ENCODE results near the gene DGKI.

The DGKI gene

DNA sequence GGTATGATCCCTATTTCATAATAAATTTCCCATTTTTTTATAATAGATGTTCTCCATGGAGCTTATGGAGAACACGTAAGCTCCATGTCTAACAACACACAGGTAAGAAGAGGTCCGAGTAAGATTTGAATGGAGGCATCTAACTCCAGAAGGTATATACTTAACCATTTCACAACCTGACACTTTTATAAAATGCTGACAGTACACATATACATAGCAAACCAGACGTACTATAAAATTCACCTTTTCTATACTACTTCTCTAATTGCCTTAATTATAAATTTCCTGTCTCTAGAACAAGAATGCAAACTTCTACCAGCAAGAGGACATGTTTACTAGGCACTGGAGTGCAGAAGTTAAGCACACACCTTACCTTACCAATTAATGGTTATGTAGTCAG is 151.3 kb downstream of the DGKI start:
- no peak overlapping the region for H2AFZ ChIP-seq (ENCODE audit: low read depth, low read length)
- no peaks in the 10 kb centered on the region; the same call in 1 of the 2 replicates for H3K9me3 ChIP-seq (ENCODE audit: insufficient read depth, low read length)
- H3K4me3 ChIP-seq (ENCODE audit: low read length) = no peak overlapping the region
- H3K36me3 ChIP-seq (replicated peaks; ENCODE audit: low read depth, low read length) = no peaks in the 10 kb centered on the region
- H3K4me1 ChIP-seq (ENCODE audit: low read length) = peaks cover 8% of the 10 kb centered on the region
- H3K4me2 ChIP-seq (ENCODE audit: low read length) = no peak overlapping the region
- H3K79me2 ChIP-seq (ENCODE audit: low read length) = no peaks in the 10 kb centered on the region
- no peaks in the 10 kb centered on the region for H4K20me1 ChIP-seq (ENCODE audit: insufficient read depth, low read length)
- no peak overlapping the region for H3K27ac ChIP-seq (ENCODE audit: low read length)
- TF ChIP-seq EZH2phosphoT487 (IDR thresholded peaks at IDR 0.05; ENCODE audit: low read depth) = no peak
- TF ChIP-seq, protein P1, sequence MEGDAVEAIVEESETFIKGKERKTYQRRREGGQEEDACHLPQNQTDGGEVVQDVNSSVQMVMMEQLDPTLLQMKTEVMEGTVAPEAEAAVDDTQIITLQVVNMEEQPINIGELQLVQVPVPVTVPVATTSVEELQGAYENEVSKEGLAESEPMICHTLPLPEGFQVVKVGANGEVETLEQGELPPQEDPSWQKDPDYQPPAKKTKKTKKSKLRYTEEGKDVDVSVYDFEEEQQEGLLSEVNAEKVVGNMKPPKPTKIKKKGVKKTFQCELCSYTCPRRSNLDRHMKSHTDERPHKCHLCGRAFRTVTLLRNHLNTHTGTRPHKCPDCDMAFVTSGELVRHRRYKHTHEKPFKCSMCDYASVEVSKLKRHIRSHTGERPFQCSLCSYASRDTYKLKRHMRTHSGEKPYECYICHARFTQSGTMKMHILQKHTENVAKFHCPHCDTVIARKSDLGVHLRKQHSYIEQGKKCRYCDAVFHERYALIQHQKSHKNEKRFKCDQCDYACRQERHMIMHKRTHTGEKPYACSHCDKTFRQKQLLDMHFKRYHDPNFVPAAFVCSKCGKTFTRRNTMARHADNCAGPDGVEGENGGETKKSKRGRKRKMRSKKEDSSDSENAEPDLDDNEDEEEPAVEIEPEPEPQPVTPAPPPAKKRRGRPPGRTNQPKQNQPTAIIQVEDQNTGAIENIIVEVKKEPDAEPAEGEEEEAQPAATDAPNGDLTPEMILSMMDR (IDR thresholded peaks at IDR 0.05; ENCODE audit: low read depth, low read length) = no peak
- no peaks in the 10 kb centered on the region for H3K27me3 ChIP-seq (ENCODE audit: low read depth, low read length)
- H3K9ac ChIP-seq (ENCODE audit: low read length) = no peak overlapping the region

DNA sequence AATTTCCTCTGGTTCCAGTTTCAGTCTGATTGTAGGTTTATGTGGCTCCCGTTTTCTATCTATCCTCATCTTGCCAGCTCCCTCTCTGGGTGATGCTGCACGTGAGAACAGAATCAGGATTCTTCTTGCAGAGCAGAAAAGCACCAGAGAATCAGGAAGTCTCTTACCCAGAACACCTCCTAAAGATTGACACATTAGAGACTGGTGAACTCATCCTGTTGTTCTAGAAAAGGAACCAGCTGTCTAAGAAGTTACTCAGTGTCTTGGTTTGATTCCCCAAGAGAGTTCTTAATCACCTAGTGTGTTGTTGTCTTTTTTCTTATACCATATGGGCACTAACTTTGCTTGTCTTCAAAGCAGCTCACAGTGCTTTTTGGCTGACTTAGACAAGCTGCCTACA is 152.4 kb downstream of the DGKI start:
- no peaks in the 10 kb centered on the region for H3K36me3 ChIP-seq (replicated peaks; ENCODE audit: low read depth, low read length)
- no peaks in the 10 kb centered on the region for H4K20me1 ChIP-seq (ENCODE audit: insufficient read depth, low read length)
- no peak overlapping the region for H3K9ac ChIP-seq (ENCODE audit: low read length)
- H2AFZ ChIP-seq (ENCODE audit: low read depth, low read length) = no peak overlapping the region
- H3K4me1 ChIP-seq (ENCODE audit: low read length) = peaks cover 8% of the 10 kb centered on the region
- H3K27ac ChIP-seq (ENCODE audit: low read length) = no peak overlapping the region
- TF ChIP-seq EZH2phosphoT487 (IDR thresholded peaks at IDR 0.05; ENCODE audit: low read depth) = no peak
- TF ChIP-seq, protein P1 (IDR thresholded peaks at IDR 0.05; ENCODE audit: low read depth, low read length) = no peak
- H3K4me2 ChIP-seq (ENCODE audit: low read length) = peak overlapping the region; percentile 10
- H3K4me3 ChIP-seq (ENCODE audit: low read length) = no peak overlapping the region
- H3K9me3 ChIP-seq (ENCODE audit: insufficient read depth, low read length) = no peaks in the 10 kb centered on the region
- H3K27me3 ChIP-seq (ENCODE audit: low read depth, low read length) = no peaks in the 10 kb centered on the region
- no peaks in the 10 kb centered on the region for H3K79me2 ChIP-seq (ENCODE audit: low read length)

DNA sequence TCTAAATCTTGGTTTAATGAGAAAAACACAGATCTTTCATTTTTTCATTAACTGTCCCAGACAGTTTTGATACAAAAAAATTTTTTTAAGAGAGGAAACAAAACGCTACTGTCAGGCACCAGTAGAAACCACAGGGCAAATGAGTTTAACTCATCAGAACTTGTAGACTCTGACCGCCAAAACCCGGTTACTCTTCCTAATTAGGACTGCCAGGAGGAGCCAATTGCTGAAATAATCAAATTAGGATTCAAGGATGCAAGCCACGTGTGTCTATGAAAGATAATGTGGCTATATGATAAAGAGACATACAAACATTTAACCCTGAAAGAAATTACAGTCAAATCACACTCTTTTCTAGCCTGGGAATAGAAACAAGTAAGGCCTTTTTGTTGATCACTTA is 154.4 kb downstream of the DGKI start:
- no peak overlapping the region for H3K27ac ChIP-seq (ENCODE audit: low read length)
- H3K27me3 ChIP-seq (ENCODE audit: low read depth, low read length) = no peaks in the 10 kb centered on the region
- H4K20me1 ChIP-seq (ENCODE audit: insufficient read depth, low read length) = no peaks in the 10 kb centered on the region
- H3K79me2 ChIP-seq (ENCODE audit: low read length) = no peaks in the 10 kb centered on the region
- TF ChIP-seq, protein P1 (IDR thresholded peaks at IDR 0.05; ENCODE audit: low read depth, low read length) = no peak
- no peak for TF ChIP-seq EZH2phosphoT487 (IDR thresholded peaks at IDR 0.05; ENCODE audit: low read depth)
- H3K4me3 ChIP-seq (ENCODE audit: low read length) = no peak overlapping the region
- no peak overlapping the region for H3K9ac ChIP-seq (ENCODE audit: low read length)
- no peak overlapping the region for H3K4me2 ChIP-seq (ENCODE audit: low read length)
- no peaks in the 10 kb centered on the region for H3K36me3 ChIP-seq (replicated peaks; ENCODE audit: low read depth, low read length)
- H3K4me1 ChIP-seq (ENCODE audit: low read length) = peaks cover 8% of the 10 kb centered on the region
- H3K9me3 ChIP-seq (ENCODE audit: insufficient read depth, low read length) = no peaks in the 10 kb centered on the region
- H2AFZ ChIP-seq (ENCODE audit: low read depth, low read length) = no peak overlapping the region

DNA sequence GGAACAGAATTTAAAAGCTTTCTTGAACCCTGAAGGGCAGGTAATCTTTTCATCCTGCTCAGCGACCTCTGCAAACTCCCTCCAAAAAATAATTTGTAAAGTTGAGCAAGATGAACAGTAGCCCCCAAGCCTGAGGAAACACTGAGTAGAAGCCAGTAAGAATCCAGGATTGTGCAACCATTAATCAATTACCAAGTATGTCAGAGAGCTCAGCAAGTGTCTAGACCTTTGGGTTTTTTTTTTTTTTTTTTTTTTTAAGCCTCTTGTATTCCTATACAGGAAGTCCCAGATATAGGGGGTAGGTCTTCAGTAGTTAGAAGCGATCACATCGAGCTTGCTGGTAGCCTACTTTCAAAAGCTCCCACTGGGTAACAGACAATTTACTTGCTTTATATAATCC is 155.2 kb downstream of the DGKI start:
- no peak for TF ChIP-seq EZH2phosphoT487 (IDR thresholded peaks at IDR 0.05; ENCODE audit: low read depth)
- TF ChIP-seq, protein P1 (IDR thresholded peaks at IDR 0.05; ENCODE audit: low read depth, low read length) = no peak
- no peak overlapping the region for H3K27ac ChIP-seq (ENCODE audit: low read length)
- H4K20me1 ChIP-seq (ENCODE audit: insufficient read depth, low read length) = no peaks in the 10 kb centered on the region
- H3K36me3 ChIP-seq (replicated peaks; ENCODE audit: low read depth, low read length) = no peaks in the 10 kb centered on the region
- H3K4me1 ChIP-seq (ENCODE audit: low read length) = peaks cover 8% of the 10 kb centered on the region
- no peak overlapping the region for H2AFZ ChIP-seq (ENCODE audit: low read depth, low read length)
- no peak overlapping the region for H3K9ac ChIP-seq (ENCODE audit: low read length)
- no peaks in the 10 kb centered on the region for H3K79me2 ChIP-seq (ENCODE audit: low read length)
- no peaks in the 10 kb centered on the region for H3K27me3 ChIP-seq (ENCODE audit: low read depth, low read length)
- no peak overlapping the region for H3K4me3 ChIP-seq (ENCODE audit: low read length)
- no peak overlapping the region for H3K4me2 ChIP-seq (ENCODE audit: low read length)
- no peaks in the 10 kb centered on the region for H3K9me3 ChIP-seq (ENCODE audit: insufficient read depth, low read length)
